Neural progenitor cell (in vitro differentiated cells): ENCODE data around the gene HSPB1. TPM values are rescaled to one million over a fixed set of nuclear protein-coding genes. Genes with fewer than 3 reads are reported as not detected.

Experiments
- DNase-seq: peaks from one replicate; pipeline ENCODE4 v3.0.0-alpha.2; 2016; ENCODE audit warnings: low spot score
- H2AFZ ChIP-seq: fragments of 200-600 bp; sonication (generic); replicated peaks from 2 replicates; pipeline ENCODE4 v1.6.1; 2016; ENCODE audit warnings: antibody characterized with exemption
- H3F3A ChIP-seq: fragments of 200-600 bp; sonication (generic); 2 replicates; pipeline ENCODE4 v1.6.1; 2016; ENCODE audit warnings: antibody characterized with exemption, low read depth
- H3K27ac ChIP-seq: fragments of 200-600 bp; sonication (generic); 2 replicates; pipeline ENCODE4 v1.5.1; 2016; ENCODE audit warnings: mild to moderate bottlenecking
- H3K27me3 ChIP-seq: fragments of 200-600 bp; sonication (generic); 2 replicates; pipeline ENCODE4 v1.6.1; 2016; ENCODE audit warnings: mild to moderate bottlenecking, moderate library complexity
- H3K36me3 ChIP-seq: fragments of 200-600 bp; sonication (generic); 2 replicates; pipeline ENCODE4 v1.5.1; 2016
- H3K4me1 ChIP-seq: fragments of 200-600 bp; sonication (generic); 2 replicates; pipeline ENCODE4 v1.6.1; 2016; ENCODE audit warnings: mixed run types
- H3K4me2 ChIP-seq: fragments of 200-600 bp; sonication (generic); 2 replicates; pipeline ENCODE4 v1.6.1; 2016
- H3K4me3 ChIP-seq: fragments of 200-600 bp; sonication (generic); 2 replicates; pipeline ENCODE4 v1.5.1; 2016
- H3K79me2 ChIP-seq: fragments of 200-600 bp; sonication (generic); 2 replicates; pipeline ENCODE4 v1.6.1; 2016; ENCODE audit warnings: low read depth
- H3K9ac ChIP-seq: fragments of 200-600 bp; sonication (generic); 2 replicates; pipeline ENCODE4 v1.6.1; 2016
- H3K9me3 ChIP-seq: fragments of 200-600 bp; sonication (generic); 2 replicates; pipeline ENCODE4 v1.5.1; 2016; ENCODE audit warnings: low read depth
- H4K20me1 ChIP-seq: fragments of 200-600 bp; sonication (generic); 2 replicates; pipeline ENCODE4 v1.6.1; 2016; ENCODE audit warnings: low read depth
- H3K27ac Mint-ChIP-seq: 3 replicates; pipeline ENCODE4 v1.8.0; 2021; ENCODE audit warnings: mixed read lengths
- H3K27me3 Mint-ChIP-seq: 2 replicates; pipeline ENCODE4 v1.8.0; 2022; ENCODE audit warnings: low read depth, mild to moderate bottlenecking, inconsistent platforms, moderate library complexity, mixed read lengths; ENCODE audit not compliant: insufficient read depth
- H3K36me3 Mint-ChIP-seq: 3 replicates; pipeline ENCODE4 v1.8.0; 2021; ENCODE audit warnings: mixed read lengths
- H3K4me1 Mint-ChIP-seq: 3 replicates; pipeline ENCODE4 v1.8.0; 2021; ENCODE audit warnings: mixed read lengths
- H3K4me3 Mint-ChIP-seq: 3 replicates; pipeline ENCODE4 v1.8.0; 2021; ENCODE audit warnings: mild to moderate bottlenecking, moderate library complexity, mixed read lengths
- H3K9me3 Mint-ChIP-seq: 3 replicates; pipeline ENCODE4 v1.8.0; 2020; ENCODE audit warnings: mixed read lengths
- EZH2 ChIP-seq: fragments of 200-600 bp; sonication (generic); IDR thresholded peaks from 2 replicates; pipeline ENCODE4 v1.6.1; 2017; ENCODE audit warnings: antibody characterized with exemption, mild to moderate bottlenecking, moderate library complexity
- EZH2phosphoT487 ChIP-seq: fragments of 200-600 bp; sonication (generic); IDR thresholded peaks from 2 replicates; pipeline ENCODE4 v1.6.1; 2017; ENCODE audit warnings: antibody characterized with exemption
- total RNA-seq: library from RNA; depleted of rRNA; stranded (reverse); fragments of >200 nt; gene quantifications from 2 replicates; pipeline ENCODE4 v1.2.3, GENCODE V29; 2015; ENCODE audit warnings: low replicate concordance
- TF ChIP-seq, protein P1 (sequence below): fragments of 200-600 bp; sonication (generic); IDR thresholded peaks from 2 replicates; pipeline ENCODE4 v1.5.1; 2017; ENCODE audit warnings: antibody characterized with exemption, mild to moderate bottlenecking

HSPB1 gene
- total RNA-seq, 1 donor from 2014 or later: 9.7 TPM

- Histone ChIP-seq H3K36me3 (peaks cover 5% of the 10 kb centered on the region), H3K27ac (no peak overlapping the region), H4K20me1 (peaks cover 99% of the 10 kb centered on the region), H3K4me2 (no peak overlapping the region), H3K79me2 (peaks cover 100% of the 10 kb centered on the region), H3K27me3 (no peaks in the 10 kb centered on the region), H3K4me1 (peaks cover 7% of the 10 kb centered on the region), H2AFZ (no peak overlapping the region), H3K9ac (no peak overlapping the region), H3K4me3 (no peak overlapping the region), H3F3A (peaks cover 17% of the 10 kb centered on the region), H3K9me3 (no peaks in the 10 kb centered on the region)
- Mint-ChIP-seq H3K27ac (no peak overlapping the region), H3K4me1 (peaks cover 21% of the 10 kb centered on the region), H3K4me3 (no peak overlapping the region), H3K9me3 (no peaks in the 10 kb centered on the region), H3K27me3 (peaks cover 5% of the 10 kb centered on the region), H3K36me3 (peaks cover 60% of the 10 kb centered on the region)
- no peak for DNase-seq
- TF ChIP-seq, protein P1, sequence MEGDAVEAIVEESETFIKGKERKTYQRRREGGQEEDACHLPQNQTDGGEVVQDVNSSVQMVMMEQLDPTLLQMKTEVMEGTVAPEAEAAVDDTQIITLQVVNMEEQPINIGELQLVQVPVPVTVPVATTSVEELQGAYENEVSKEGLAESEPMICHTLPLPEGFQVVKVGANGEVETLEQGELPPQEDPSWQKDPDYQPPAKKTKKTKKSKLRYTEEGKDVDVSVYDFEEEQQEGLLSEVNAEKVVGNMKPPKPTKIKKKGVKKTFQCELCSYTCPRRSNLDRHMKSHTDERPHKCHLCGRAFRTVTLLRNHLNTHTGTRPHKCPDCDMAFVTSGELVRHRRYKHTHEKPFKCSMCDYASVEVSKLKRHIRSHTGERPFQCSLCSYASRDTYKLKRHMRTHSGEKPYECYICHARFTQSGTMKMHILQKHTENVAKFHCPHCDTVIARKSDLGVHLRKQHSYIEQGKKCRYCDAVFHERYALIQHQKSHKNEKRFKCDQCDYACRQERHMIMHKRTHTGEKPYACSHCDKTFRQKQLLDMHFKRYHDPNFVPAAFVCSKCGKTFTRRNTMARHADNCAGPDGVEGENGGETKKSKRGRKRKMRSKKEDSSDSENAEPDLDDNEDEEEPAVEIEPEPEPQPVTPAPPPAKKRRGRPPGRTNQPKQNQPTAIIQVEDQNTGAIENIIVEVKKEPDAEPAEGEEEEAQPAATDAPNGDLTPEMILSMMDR: no peak
Observed at GRCh38 chr7:76342222-76342621, 39.7 kb downstream of the HSPB1 start.

- no peaks in the 10 kb centered on the region for H3K9me3 Mint-ChIP-seq
- Histone ChIP-seq H3K36me3 (peaks cover 5% of the 10 kb centered on the region), H3K4me2 (no peak overlapping the region), H3K27ac (no peak overlapping the region), H3K9me3 (no peaks in the 10 kb centered on the region), H3K27me3 (no peaks in the 10 kb centered on the region), H3K9ac (no peak overlapping the region), H3K79me2 (peaks cover 100% of the 10 kb centered on the region), H4K20me1 (peaks cover 99% of the 10 kb centered on the region), H3K4me3 (no peak overlapping the region), H3K4me1 (peaks cover 7% of the 10 kb centered on the region), H3F3A (peaks cover 17% of the 10 kb centered on the region), H2AFZ (no peak overlapping the region)
- DNase-seq: no peak
- H3K36me3 Mint-ChIP-seq: peaks cover 61% of the 10 kb centered on the region
- H3K27ac Mint-ChIP-seq: no peak overlapping the region
- peaks cover 21% of the 10 kb centered on the region for H3K4me1 Mint-ChIP-seq
- no peak overlapping the region for H3K4me3 Mint-ChIP-seq
- peaks cover 5% of the 10 kb centered on the region for H3K27me3 Mint-ChIP-seq
- TF ChIP-seq, protein P1: no peak
- TF ChIP-seq EZH2phosphoT487 (no peak), EZH2 (no peak)
Observed at GRCh38 chr7:76343294-76343930, 40.9 kb downstream of the HSPB1 start.

DNA sequence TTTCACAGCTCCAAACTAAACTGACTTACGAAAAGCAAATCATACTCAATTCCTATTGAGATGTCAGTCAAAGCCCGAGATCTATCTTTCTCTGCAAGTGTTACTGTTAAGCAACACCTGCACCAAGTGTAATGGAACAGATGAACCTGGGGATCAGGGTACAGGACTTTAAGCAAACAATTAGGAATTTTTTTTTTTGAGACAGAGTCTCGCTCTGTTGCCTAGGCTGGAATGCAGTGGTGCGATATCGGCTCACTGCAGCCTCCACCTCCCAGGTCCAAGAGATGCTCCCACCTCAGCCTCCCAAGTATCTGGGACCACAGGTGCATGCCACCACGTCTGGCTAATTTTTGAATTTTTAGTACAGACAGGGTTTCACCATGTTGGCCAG, 41.5 kb downstream of the HSPB1 start:
- Mint-ChIP-seq H3K36me3 (peaks cover 60% of the 10 kb centered on the region), H3K4me1 (peaks cover 21% of the 10 kb centered on the region), H3K27me3 (peaks cover 5% of the 10 kb centered on the region), H3K27ac (no peak overlapping the region), H3K4me3 (no peak overlapping the region), H3K9me3 (no peaks in the 10 kb centered on the region)
- H3K4me1 ChIP-seq: peaks cover 7% of the 10 kb centered on the region
- peaks cover 5% of the 10 kb centered on the region for H3K36me3 ChIP-seq
- H3K79me2 ChIP-seq: peaks cover 100% of the 10 kb centered on the region
- peaks cover 99% of the 10 kb centered on the region for H4K20me1 ChIP-seq
- TF ChIP-seq, protein P1: no peak
- peaks cover 17% of the 10 kb centered on the region for H3F3A ChIP-seq
- no peak overlapping the region for H3K4me3 ChIP-seq
- H3K4me2 ChIP-seq: no peak overlapping the region
- H3K27me3 ChIP-seq: no peaks in the 10 kb centered on the region
- no peak overlapping the region for H3K27ac ChIP-seq
- no peak overlapping the region for H3K9ac ChIP-seq
- DNase-seq: no peak
- no peak overlapping the region for H2AFZ ChIP-seq
- no peaks in the 10 kb centered on the region for H3K9me3 ChIP-seq
